Colonic mucosa (tissue), 4 donors: ENCODE results near the gene AGAP2. TPM values are rescaled to one million over a fixed set of nuclear protein-coding genes. Genes with fewer than 3 reads are reported as not detected.

Source experiments
- DNase-seq: peaks from one replicate; pipeline ENCODE4 v3.0.0-alpha.2; 2020
- H3K27ac ChIP-seq: fragments of 200-600 bp; one replicate; pipeline ENCODE4 v1.8.0; 2021
- H3K27me3 ChIP-seq: fragments of 200-600 bp; one replicate; pipeline ENCODE4 v1.8.0; 2021
- H3K36me3 ChIP-seq: fragments of 200-600 bp; one replicate; pipeline ENCODE4 v1.8.0; 2021
- H3K4me1 ChIP-seq: fragments of 200-600 bp; one replicate; pipeline ENCODE4 v1.8.0; 2021; ENCODE audit warnings: mild to moderate bottlenecking
- H3K4me3 ChIP-seq: fragments of 200-600 bp; one replicate; pipeline ENCODE4 v1.8.0; 2021
- H3K9ac ChIP-seq, 2 donors: one replicate each; pipeline ENCODE4 v1.7.0; 2013; ENCODE audit warnings: control low read depth in 2 of 2, low read depth in 2 of 2, low read length in 2 of 2
- H3K9me3 ChIP-seq: fragments of 200-600 bp; one replicate; pipeline ENCODE4 v1.8.0; 2021
- intact Hi-C: fragments of 100-400 bp; cut with DNase I; formaldehyde crosslinking; loops from one replicate; pipeline ENCODE4 v1.14.1; 2022
- total RNA-seq, 2 donors: library from RNA; stranded (reverse); fragmentation: NEBNext Ultra II Directional in 1 of 2; extraction: Animal tissue kit (Norgen Biotek cat#: 25700) in 1 of 2; gene quantifications; one replicate each; pipeline ENCODE4 v1.2.1, GENCODE V29; 2021
- TF ChIP-seq, protein P1 (sequence below): fragments of 200-600 bp; IDR thresholded peaks from one replicate; pipeline ENCODE4 v1.8.0; 2022; ENCODE audit warnings: antibody characterized with exemption, mild to moderate bottlenecking
- donor health status: healthy.
- donor health status: DM: no; HTN: no; CAD: no.
- donor health status: DM: no; HTN: no; CAD: no.

The AGAP2 gene
- total RNA-seq, 2 donors from 2014 or later, result 0.86 to 1.0 TPM

- DNase-seq, result no peak
- no peaks in the 10 kb centered on the region for H3K27me3 ChIP-seq
- no peak overlapping the region for H3K9ac ChIP-seq
- TF ChIP-seq, protein P1, sequence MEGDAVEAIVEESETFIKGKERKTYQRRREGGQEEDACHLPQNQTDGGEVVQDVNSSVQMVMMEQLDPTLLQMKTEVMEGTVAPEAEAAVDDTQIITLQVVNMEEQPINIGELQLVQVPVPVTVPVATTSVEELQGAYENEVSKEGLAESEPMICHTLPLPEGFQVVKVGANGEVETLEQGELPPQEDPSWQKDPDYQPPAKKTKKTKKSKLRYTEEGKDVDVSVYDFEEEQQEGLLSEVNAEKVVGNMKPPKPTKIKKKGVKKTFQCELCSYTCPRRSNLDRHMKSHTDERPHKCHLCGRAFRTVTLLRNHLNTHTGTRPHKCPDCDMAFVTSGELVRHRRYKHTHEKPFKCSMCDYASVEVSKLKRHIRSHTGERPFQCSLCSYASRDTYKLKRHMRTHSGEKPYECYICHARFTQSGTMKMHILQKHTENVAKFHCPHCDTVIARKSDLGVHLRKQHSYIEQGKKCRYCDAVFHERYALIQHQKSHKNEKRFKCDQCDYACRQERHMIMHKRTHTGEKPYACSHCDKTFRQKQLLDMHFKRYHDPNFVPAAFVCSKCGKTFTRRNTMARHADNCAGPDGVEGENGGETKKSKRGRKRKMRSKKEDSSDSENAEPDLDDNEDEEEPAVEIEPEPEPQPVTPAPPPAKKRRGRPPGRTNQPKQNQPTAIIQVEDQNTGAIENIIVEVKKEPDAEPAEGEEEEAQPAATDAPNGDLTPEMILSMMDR, result no peak
- no peak overlapping the region for H3K27ac ChIP-seq
- H3K36me3 ChIP-seq, result peaks cover 9% of the 10 kb centered on the region
- no peaks in the 10 kb centered on the region for H3K4me1 ChIP-seq
- H3K9me3 ChIP-seq, result no peaks in the 10 kb centered on the region
- intact Hi-C loops, result no loop called here
- no peak overlapping the region for H3K4me3 ChIP-seq
Observed at GRCh38 chr12:57713209-57713608, 25.3 kb downstream of the AGAP2 start.

- DNase-seq, result no peak
- intact Hi-C loops, result no loop called here
- TF ChIP-seq, protein P1, result no peak
Observed at GRCh38 chr12:57712701-57713100, 25.8 kb downstream of the AGAP2 start.

DNA sequence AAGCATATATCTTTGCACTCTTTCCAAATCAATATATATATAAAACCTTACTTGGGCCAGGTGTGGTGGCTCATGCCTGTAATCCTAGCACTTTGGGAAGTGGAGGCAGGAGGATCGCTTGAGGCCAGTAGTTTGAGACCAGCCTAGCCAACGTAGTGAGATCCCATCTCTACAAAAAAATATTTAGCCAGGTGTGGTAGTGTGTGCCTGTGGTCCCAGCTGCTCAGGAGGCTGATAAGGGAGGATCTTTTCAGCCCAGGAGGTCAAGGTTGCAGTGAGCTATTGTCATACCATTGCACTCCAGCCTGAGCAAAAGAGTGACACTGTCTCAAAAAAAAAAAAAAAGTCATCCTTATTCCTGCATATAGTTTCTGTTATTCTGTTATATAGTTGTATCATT is 30.2 kb downstream of the AGAP2 start:
- intact Hi-C loops, result no loop called here
- Histone ChIP-seq H3K27me3 (no peaks in the 10 kb centered on the region), H3K9me3 (no peaks in the 10 kb centered on the region), H3K27ac (no peak overlapping the region), H3K4me1 (no peaks in the 10 kb centered on the region), H3K36me3 (no peaks in the 10 kb centered on the region), H3K9ac (no peak overlapping the region), H3K4me3 (no peak overlapping the region)
- DNase-seq, result no peak
- TF ChIP-seq, protein P1, result no peak

More at GRCh38 chr12:57712701-57713100, 25.8 kb downstream of the AGAP2 start:
- H3K9me3 ChIP-seq, result no peaks in the 10 kb centered on the region
- no peak overlapping the region for H3K4me3 ChIP-seq
- H3K36me3 ChIP-seq, result peaks cover 9% of the 10 kb centered on the region
- H3K27ac ChIP-seq, result no peak overlapping the region
- no peaks in the 10 kb centered on the region for H3K27me3 ChIP-seq
- H3K9ac ChIP-seq, result no peak overlapping the region
- H3K4me1 ChIP-seq, result no peaks in the 10 kb centered on the region

GRCh38 chr12:57707250-57707649 is 31.3 kb downstream of the AGAP2 start:
- DNase-seq, result no peak
- intact Hi-C loops, result no loop called here
- Histone ChIP-seq H3K27me3 (no peaks in the 10 kb centered on the region), H3K36me3 (no peaks in the 10 kb centered on the region), H3K9ac (no peak overlapping the region), H3K9me3 (no peaks in the 10 kb centered on the region), H3K4me3 (no peak overlapping the region), H3K27ac (no peak overlapping the region), H3K4me1 (no peaks in the 10 kb centered on the region)
- TF ChIP-seq, protein P1, result no peak

- intact Hi-C loops, result no loop called here
- Histone ChIP-seq H3K9ac (no peak overlapping the region), H3K36me3 (peaks cover 9% of the 10 kb centered on the region), H3K27ac (no peak overlapping the region), H3K4me3 (no peak overlapping the region), H3K9me3 (no peaks in the 10 kb centered on the region), H3K27me3 (no peaks in the 10 kb centered on the region), H3K4me1 (no peaks in the 10 kb centered on the region)
- TF ChIP-seq, protein P1, result no peak
- DNase-seq, result no peak
Observed at GRCh38 chr12:57700317-57700716, 38.2 kb downstream of the AGAP2 start.

DNA sequence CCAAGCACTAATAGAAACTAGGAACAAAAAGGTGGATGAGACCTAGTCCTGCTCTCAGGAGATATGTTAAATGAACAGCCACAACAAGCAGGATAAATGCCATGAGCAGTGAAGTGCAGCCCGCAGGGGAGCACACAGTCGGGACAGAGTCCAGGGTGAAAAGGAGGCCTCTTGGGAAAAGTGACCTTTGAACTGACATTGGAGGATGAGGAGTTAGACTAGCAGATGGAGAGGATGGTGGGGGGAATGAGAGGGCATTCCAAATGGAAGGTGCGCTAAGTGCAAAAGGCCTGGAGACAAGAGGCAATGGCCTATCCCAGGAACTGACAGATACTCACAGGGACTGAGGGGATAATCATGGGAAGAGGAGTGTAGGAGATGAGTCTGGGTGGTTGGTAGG is 40.1 kb downstream of the AGAP2 start:
- no peak for DNase-seq
- Histone ChIP-seq H3K27me3 (no peaks in the 10 kb centered on the region), H3K4me1 (peaks cover 6% of the 10 kb centered on the region), H3K9me3 (no peaks in the 10 kb centered on the region), H3K36me3 (peaks cover 9% of the 10 kb centered on the region), H3K27ac (no peak overlapping the region), H3K4me3 (no peak overlapping the region), H3K9ac (no peak overlapping the region)
- intact Hi-C loops, result no loop called here
- TF ChIP-seq, protein P1, result no peak
